Activated T-cell treated with anti-CD3 and anti-CD28 coated beads for 1 hour (primary cell): Measurements from ENCODE around the gene ORC3.
"Not testable (repeated sequence)": the region's sequence is repeated elsewhere in the genome, so short reads cannot be mapped to it uniquely, and the experiment has no call there.

ENCODE experiments used
- DNase-seq: peaks from one replicate; pipeline ENCODE4 v3.0.0-alpha.2; 2020; ENCODE audit warnings: low read depth

The ORC3 gene

DNA sequence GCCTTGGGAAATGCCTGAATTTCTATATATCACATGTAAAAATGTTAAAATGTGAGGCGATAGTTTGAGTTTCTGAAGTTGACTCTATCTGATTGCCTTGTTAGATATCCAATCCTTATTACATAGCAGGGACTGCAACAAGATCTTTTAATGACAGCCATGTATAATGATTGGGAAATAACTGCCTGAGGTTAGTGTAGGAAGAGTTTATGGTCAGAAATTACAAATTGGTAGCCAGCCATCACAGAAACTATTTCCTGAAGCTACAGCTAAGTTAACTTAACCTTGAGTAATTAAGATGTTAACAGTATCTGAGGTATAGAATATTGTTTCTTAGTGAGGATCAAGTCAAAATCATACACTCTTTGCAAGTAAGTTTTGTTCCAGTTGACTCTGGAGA lies 71.1 kb downstream of the ORC3 start:
- no peak for DNase-seq

DNA sequence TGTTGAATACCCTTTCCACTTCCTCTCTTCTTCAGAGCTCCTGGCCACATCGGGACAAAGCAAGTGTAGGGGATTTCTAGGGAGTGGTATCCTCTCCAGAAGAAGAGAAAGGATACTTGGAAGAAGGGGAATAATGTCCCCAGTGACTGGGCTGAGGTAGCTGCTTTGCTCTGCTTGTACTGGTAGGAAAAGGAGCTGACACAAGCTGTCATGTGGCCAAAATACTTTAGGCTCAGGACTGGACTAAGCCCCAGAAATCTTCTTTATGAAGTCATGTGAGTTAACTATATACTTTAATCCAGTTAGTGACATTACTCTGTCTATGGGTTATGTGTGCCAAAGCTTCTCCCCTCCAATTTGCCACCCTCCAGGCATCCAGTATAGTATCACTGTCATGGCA lies 71.6 kb downstream of the ORC3 start:
- no peak for DNase-seq

DNA sequence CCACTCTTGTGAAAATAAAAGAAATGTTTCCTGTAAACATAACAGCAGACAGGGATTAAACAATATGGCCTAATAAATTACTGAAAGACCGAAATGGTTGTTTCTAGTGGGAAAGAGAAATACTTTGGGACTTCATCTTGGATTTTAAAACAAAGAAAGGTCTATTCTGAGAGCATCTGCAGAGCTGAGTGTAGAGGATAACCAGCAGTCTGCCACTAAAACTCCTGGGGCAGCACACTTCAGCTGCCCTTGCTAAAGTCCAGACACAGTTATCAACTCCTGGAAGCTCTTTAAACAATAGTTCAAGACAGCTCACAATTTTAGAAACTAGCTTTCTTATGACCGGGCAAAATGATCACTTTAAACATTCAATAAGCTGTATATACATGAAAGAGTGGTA lies 73.5 kb downstream of the ORC3 start:
- DNase-seq, result no peak

DNA sequence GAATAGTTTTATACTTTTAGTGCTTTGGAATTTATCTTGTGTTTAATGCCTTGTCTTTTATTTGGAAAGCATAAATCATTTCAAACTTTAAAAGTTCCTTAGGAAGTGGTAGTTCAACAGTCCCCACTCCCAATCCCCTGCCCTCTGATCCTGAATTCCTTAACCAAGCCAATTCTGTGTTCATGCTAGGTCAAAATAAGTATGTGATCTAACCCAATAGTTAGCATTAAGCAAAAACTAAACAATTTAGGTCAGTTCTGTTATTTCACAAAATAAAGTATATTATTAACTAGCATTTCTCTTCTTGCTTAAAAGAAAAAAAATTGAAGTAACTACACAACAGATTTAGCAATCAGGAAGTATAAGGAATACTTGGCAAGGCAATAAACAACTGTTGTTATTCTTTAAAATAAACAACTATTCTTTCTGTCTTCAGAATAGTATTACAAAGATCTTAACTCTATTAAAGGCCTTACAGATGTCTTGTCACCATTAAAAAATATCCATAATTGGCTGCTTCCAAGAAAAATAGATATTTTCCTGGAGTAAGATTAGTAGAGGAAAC lies 75.1 kb downstream of the ORC3 start:
- no peak for DNase-seq

DNA sequence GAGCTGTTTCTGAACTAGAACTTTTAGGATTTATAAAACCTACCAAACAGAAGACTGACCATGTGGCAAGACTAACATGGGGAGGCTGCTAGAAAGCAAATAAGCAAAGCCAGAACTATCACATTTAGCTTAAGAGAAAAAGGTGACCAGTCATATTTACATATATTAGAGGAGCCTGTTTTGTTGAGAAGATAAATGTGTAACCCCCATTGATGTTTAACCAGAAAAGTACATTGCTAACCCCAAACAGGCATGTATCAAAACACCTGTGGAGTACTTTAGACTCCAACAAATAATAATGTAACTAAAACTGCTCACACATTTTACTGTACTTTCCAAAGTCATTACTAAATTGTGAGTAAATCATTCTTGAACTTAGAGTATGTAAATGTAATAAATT lies 77.1 kb downstream of the ORC3 start:
- no peak for DNase-seq

DNA sequence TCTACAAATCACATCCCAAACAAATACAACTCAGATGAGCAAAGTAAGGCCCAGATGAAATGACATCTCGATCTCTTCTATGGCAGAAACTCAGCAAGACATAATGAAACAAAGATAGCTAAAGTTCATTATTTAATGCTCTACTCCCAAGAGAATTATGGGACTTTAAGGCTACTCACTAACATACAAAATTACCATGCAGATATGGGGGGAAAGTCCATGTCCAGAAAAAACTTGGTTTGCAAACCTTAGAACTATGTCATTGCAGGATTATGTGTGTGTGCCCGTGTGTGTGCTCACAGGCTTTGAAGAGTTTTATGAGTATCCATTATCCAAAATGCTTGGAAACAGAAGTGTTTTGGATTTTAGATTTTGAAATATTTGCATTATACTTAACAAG lies 78.1 kb downstream of the ORC3 start:
- DNase-seq, result no peak

DNA sequence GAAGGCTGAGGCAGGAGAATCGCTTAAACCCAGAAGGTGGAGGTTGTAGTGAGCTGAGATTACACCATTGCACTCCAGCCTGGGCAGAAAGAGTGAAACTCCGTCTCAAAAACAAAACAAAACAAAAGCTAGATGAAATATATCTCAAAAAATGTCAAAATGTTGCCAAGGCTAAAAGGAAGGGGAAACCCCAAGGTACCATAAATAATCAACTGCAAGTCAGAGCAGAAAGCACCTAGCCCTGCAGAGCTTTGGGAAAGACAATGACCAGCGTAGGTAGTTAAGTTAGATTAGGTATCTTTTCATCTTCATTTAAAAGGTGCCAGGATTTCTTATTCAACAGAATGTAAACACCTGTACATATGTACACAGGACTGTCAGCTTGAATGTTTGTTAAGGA lies 79.1 kb downstream of the ORC3 start:
- no peak for DNase-seq

DNA sequence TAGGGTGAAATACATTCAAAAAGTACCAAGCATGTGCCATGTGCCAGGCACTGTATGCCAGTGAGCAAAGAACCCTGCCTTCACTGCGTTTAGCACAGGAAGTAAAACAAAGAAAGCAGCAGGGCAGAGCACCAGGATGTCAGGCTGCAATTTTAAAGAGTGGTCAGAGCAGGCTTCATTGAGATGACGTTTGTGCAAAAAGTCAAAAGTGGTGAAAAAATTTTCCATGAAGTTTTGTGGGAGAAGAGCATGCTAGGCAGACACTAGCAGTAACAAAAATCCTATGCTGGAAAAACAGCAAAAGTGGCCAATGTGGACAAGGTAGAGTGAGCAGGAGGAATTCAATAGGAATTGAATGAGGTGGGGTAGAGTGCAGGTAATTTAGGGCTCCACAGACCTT lies 80.8 kb downstream of the ORC3 start:
- no peak for DNase-seq

DNA sequence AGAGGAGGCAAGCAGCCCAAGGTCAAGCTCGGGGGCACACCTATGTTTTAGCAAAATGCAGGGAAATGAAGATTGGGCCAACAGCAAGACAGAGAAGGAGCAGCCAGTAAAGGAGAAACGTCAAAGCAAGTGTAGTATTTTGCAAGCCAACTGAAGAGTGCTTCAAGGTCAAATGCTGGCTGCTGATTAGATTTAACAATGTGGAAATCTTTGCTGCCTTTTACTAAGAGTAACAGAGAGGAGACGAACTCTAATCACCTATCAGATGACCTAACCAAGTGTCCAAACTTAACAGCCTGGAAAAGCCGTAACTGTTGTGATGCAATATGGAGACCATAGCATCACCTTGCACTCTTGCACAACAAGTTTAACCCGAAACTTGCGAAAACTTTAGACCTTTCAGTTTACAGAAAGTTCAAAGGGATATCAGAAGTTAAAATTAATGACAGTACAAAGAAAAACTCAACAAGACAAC lies 81.7 kb downstream of the ORC3 start:
- no peak for DNase-seq

DNA sequence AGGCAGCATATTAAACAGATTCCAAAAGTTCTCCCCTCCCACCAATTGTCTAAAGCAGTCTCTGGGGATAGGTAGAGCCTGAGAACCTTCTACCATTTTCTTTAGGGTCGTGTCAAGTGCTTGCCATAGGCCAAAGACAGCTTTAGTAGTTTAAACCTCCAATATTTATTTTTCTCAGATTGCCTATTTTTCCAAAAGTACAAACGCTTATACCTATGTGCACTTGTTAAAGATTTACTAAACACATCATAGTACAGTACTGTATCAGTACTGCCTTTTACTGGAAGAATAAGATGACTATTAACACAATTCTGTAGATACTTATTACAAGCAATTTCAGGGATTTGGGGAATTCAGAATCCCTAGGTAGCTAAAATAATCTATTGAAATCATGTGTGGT lies 82.7 kb downstream of the ORC3 start:
- DNase-seq, result no peak

DNA sequence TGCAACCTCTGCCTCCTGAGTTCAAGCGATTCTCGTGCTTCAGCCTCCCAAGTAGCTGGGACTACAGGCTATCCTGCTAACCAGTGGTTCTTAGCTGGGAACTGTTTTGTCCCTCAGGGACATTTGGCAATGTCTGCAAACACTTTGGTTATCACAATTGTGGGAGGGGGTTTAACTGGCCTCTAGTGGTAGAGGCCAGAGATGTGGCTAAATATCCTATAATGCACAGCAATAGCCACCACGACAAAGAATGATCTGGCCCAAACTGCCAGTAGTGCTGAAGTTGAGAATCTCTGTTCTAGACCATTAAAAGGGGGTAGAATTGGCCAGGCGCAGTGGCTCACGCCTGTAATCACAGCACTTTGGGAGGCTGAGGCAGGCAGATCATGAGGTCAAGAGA lies 83.3 kb downstream of the ORC3 start:
- DNase-seq, result no peak

DNA sequence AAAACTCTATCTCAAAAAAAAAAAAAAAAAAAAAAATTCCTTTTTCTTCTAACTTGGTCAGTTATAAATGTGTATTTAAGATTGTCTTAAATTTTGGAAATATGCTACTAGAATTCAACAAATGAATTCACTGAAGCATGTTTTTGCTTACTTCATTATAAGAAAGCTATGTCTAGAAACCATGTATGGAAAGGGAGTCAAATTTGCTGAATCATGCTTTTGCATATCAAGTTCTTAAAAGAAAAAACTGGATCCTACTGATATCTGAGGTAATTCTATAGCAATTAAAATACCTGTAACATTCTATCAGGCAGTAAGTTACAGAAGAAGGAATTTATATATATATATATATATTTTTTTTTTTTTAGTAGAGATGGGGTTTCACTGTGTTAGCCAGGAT lies 84.4 kb downstream of the ORC3 start:
- DNase-seq, result no peak

DNA sequence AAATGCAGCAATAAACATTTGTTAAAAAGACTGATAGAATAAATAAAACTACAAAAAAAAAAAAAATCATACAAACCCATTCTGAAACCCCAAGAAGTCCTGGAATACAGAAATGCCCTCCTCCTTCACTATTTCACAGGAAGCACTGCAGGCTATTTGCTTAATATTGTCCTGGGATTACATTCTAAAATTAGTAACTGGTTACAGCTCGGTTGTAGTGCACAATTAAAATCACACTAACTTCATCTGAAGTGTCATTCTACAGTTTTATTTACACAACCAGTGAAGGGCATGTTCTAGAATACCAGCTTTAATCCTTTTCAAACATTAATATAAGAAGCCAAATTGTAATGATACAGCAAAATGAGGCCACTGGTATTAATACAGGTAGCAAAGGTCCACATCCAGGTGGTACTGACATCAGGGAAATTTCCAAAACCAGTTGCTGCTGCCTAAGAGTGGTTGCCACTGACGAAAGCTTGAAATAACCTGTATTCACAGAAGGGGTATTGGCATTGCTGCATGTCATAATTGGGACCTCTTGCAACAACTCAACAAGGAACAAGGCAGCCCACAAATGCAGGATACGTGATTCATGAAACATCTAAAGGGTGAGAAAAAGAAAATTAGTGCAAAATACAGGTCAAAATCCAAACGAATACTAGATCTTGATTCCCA lies 85.2 kb downstream of the ORC3 start:
- DNase-seq, result no peak

DNA sequence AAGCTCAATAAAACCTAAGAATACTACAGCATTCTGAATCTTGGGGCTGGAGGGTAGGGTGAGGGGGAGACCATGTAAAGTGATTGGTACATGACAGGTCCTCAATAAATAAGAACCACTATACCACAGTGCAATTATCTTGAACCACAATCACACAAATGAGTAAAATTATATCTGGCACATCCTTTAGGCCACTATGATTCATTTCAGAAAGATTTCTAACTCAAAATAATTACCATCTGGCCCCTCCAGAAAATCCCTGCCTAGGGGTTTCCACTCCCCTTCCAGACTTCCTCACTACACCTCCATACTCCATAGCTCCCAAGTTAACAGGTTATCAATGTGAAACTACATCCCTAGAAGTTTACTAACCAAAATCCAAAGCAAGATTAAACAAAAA lies 92.4 kb downstream of the ORC3 start:
- no peak for DNase-seq

DNA sequence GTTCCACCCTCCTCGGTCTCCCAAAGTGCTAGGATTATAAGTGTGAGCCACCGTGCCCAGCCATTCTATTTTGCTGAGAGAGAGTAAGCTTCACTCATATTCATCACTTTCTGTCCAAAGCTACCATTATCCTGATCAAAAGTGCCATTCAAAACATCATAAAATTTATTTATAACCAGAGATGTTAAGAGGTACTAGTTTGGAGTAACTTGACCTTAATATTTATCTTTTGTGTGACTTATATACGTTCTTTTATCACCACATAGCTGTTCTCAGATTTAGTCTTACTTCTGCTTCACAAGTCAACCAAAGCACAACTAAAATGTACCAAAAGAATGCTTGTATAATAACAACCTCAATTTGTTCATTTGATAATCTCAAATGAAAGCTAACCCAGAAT lies 94.0 kb downstream of the ORC3 start:
- DNase-seq, result no peak

DNA sequence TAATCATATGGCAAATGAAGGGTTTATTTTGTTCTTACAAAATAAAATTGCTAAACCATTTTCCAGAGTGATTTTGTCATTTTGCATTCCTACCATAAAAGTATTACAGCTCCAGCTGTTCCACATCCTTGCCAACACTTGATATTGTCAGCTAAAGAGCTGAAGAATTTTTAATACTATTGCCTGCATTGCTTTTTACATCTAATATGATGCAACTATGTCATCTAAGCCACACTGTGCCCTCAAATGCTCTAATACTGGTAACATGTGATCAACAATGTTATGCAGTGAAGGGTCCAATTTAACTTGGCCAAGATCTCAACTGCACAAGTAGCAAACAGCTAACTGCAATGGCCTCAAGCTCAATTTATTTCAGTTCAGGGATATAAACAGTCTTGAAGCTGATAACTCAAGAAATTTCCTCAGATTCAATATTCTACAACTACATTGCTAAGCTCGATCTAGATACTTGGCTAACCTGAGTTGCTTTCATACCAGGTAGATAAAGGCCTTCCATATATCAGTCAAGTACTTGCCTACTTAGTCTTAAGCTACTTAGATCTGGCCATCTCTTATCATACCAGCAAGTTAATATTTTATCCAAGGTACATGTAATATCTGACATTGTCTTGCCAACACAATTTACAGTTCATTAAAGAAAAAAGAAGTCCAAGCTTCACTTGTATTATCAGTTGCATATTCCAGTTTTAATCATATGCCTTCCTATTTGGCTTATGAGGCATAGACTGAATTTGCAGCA lies 95.1 kb downstream of the ORC3 start:
- DNase-seq, result no peak

DNA sequence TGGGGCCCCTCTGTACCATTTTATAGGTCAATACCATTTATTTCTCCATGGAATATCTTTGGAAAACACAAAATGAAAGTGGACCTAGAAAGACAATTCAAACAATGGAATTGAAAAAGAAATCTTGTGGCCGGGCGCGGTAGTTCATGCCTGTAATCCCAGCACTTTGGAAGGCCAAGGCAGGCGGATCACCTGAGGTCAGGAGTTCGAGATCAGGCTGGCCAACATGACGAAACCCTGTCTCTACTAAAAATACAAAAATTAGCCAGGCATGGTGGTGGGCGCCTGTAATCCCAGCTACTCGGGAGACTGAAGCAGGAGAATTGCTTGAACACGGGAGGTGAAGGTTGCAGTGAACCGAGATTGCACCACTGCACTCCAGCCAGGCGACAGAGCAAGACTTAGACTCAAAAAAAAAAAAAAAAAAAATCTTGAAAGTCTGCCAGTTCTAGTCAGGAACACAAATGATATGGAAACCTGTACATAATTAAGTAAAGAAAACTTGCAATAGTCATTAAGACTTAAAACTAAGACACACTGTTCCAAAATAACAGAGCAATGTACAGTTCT lies 96.8 kb downstream of the ORC3 start:
- not testable (repeated sequence) for DNase-seq

DNA sequence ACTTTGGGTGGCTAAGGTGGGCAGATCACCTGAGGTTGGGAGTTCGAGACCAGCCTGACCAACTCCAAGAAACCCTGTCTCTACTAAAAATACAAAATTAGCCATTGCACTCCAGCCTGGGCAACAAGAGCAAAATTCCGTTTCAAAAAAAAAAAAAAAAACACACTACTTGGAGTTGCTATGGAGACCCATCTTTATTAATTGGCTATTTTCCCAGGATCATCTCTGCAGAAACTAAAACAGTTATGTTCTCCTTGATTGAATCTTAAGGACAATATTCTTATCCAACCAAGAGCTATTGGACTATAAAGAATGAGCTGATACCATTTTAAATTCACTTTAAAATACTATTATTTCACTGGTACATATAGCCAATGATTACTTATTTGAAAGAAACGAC lies 97.4 kb downstream of the ORC3 start:
- no peak for DNase-seq

DNA sequence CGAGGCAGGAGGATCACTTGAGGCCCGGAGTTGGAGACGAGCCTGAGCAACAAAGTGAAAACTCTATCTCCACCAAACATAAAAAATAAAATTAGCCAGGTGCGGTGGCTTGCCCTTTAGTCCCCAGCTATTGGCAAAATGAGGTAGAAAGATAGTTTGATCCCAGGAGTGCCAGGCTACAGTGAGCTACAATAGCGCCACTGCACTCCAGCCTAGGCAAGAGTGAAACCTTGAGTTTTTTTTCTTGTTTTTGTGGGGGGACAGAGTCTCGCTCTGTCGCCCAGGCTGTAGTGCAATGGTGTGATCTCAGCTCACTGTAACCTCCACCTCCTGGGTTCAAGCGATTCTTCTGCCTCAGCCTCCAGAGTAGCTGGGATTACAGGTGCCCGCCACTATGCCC lies 98.0 kb downstream of the ORC3 start:
- not testable (repeated sequence) for DNase-seq

DNA sequence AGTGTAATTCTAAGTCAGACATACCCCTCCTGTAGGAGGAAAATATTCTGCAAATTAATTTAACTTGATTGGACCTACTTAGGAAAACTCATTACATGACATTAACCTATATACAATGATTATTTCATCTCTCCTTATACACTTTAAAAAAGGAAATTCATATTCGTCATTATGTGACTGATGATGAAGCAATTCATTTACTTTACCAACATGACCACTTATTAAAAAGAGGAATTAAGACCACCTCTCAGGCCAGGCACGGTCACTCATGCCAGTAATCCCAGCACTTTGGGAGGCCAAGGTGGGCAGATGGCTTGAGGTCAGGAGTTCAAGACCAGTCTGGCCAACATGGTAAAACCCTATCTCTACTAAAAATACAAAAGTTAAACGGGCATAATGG lies 100.5 kb downstream of the ORC3 start:
- no peak for DNase-seq

DNA sequence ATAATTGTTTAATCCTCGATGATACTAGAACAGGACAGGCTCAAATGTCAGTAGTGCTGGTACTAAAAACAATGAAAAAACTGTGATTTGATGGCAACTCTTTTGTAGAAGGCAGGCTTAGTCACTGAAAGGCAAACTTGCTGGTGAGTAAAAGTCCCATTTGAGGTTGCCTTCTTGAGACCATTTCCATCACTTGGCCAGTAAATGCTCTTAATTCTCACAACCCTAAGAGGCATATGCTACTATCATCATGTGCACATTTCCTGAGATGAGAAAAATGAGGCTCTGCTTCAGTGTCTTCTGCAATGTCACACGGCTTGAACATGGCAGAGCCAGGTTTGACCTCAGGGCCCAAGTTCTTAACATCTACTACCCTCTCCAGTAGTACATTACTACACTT lies 102.2 kb downstream of the ORC3 start:
- no peak for DNase-seq

DNA sequence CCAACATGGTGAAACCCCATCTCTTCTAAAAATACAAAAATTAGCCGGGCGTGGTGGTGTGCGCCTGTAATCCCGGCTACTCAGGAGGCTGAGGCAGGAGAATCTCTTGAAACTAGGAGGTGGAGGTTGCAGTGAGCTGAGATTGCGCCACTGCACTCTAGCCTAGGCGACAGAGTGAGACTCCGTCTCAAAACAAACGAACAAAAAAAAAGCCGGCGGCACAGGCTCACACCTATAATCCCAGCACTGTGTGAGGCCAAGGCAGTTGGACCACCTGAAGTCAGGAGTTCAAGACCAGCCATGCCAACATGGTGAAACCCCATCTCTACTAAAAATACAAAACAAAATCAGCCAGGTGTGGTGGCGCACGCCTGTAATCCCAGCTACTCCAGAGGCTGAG lies 106.9 kb downstream of the ORC3 start:
- DNase-seq, result not testable (repeated sequence)
